Lower leg skin (tissue), 4 donors: ENCODE measurements around the gene CD33. TPM values are rescaled to one million over a fixed set of nuclear protein-coding genes. Genes with fewer than 3 reads are reported as not detected.

ENCODE experiments used
- DNase-seq, 2 donors: peaks; one replicate each; pipeline ENCODE4 v3.0.0-alpha.2; 2019; ENCODE audit warnings: low spot score in 2 of 2
- H3K4me3 ChIP-seq: fragments of 200-600 bp; sonication (generic); 2 replicates; pipeline ENCODE4 v1.5.1; 2017; ENCODE audit warnings: mild to moderate bottlenecking, low read depth; ENCODE audit not compliant: poor library complexity, severe bottlenecking
- POLR2A ChIP-seq, 2 donors: fragments of 450-650 bp; IDR thresholded peaks; one replicate each; pipeline ENCODE4 v1.6.1; 2016 to 2017; ENCODE audit warnings: antibody characterized with exemption in 2 of 2, mild to moderate bottlenecking in 1 of 2, moderate library complexity in 1 of 2
- WGBS, 2 donors: methylation state at CpG; one replicate each; pipeline ENCODE4 v1.1.5; 2018; 5-methylcytosine and 5-hydroxymethylcytosine counted together
- intact Hi-C: fragments of 100-400 bp; cut with DNase I; formaldehyde crosslinking; loops from one replicate; pipeline ENCODE4 v1.15.0; 2023; ENCODE audit warnings: low total_unique reads
- total RNA-seq, 4 donors: library from RNA; depleted of rRNA; stranded (reverse); fragments of >200 nt; gene quantifications; one replicate each; pipeline ENCODE4 v1.1.0, GENCODE V29; 2016
- TF ChIP-seq, protein P1 (sequence below), 3 donors: fragments of 450-650 bp; IDR thresholded peaks; one replicate each; pipeline ENCODE4 v1.5.1; 2016; ENCODE audit warnings: antibody characterized with exemption in 3 of 3, mild to moderate bottlenecking in 3 of 3, moderate library complexity in 2 of 3

The CD33 gene
- total RNA-seq, 4 donors from 2014 or later: 1.4 to 2.5 (median 2.1) TPM

DNA sequence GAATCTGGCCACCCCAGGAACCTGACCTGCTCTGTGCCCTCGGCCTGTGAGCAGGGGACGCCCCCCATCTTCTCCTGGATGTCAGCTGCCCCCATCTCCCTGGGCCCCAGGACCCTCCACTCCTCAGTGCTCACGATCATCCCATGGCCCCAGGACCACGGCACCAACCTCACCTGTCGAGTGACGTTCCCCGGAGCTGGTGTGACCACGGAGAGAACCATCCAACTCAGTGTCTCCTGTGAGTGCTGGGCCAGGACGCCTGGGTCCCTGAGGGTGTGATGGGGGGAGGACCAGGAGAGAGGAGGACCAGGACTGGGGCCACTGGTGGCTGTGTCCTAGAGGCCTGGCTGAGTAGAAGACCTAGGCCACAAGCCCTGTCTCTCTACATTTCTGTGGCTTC, 13.0 kb upstream of the CD33 start:
- no peak for DNase-seq
- H3K4me3 ChIP-seq: no peak overlapping the region
- WGBS, 2 donors: 90% methylated on average over 9 of the region's 9 CpGs
- no peak for TF ChIP-seq POLR2A (IDR thresholded peaks at IDR 0.05)
- TF ChIP-seq, protein P1, sequence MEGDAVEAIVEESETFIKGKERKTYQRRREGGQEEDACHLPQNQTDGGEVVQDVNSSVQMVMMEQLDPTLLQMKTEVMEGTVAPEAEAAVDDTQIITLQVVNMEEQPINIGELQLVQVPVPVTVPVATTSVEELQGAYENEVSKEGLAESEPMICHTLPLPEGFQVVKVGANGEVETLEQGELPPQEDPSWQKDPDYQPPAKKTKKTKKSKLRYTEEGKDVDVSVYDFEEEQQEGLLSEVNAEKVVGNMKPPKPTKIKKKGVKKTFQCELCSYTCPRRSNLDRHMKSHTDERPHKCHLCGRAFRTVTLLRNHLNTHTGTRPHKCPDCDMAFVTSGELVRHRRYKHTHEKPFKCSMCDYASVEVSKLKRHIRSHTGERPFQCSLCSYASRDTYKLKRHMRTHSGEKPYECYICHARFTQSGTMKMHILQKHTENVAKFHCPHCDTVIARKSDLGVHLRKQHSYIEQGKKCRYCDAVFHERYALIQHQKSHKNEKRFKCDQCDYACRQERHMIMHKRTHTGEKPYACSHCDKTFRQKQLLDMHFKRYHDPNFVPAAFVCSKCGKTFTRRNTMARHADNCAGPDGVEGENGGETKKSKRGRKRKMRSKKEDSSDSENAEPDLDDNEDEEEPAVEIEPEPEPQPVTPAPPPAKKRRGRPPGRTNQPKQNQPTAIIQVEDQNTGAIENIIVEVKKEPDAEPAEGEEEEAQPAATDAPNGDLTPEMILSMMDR (IDR thresholded peaks at IDR 0.05): no peak
- intact Hi-C loops: no loop called here

DNA sequence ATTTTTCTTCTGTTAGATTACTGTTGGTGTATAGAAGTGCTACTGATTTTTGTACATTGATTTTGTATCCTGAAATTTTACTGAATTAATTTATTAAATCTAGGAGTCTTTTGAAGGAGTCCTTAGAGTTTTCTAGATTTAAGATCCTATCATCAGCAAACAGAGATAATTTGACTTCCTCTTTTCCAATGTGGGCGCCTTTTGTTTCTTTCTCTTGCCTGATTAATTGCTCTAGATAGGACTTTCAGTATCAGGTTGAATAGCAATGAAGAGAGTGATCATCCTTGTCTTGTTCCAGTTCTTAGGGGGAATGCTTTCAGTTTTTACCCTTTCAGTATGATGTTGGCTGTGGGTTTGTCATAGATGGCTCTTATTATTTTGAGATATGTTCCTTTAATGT, 5.6 kb upstream of the CD33 start:
- TF ChIP-seq POLR2A (IDR thresholded peaks at IDR 0.05): no peak
- TF ChIP-seq, protein P1 (IDR thresholded peaks at IDR 0.05): no peak
- intact Hi-C loops: no loop called here
- WGBS, 2 donors: 68 to 85% methylated on average over 1 of the region's 1 CpG
- no peak overlapping the region for H3K4me3 ChIP-seq
- DNase-seq: no peak

DNA sequence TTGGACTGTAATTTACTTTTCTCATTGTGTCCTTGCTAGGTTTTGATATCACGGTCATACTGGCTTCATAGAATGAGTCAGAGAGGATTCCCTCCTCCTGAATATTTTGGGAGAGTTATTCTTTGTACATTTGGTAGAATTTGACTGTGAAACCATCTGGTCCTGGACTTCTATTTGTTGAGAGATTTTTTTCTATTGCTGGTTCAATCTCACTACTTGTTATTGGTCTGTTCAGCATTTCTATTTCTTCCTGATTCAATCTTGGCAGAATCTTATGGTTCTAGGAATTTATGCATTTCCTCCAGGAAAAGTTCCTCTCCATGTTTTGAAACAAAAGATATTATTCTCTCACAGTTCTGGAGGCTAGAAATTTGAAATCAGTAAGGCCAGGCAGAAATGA, 4.9 kb upstream of the CD33 start:
- 74 to 85% methylated on average over 1 of the region's 1 CpG for WGBS, 2 donors
- no peak overlapping the region for H3K4me3 ChIP-seq
- DNase-seq: no peak
- TF ChIP-seq, protein P1 (IDR thresholded peaks at IDR 0.05): no peak
- no peak for TF ChIP-seq POLR2A (IDR thresholded peaks at IDR 0.05)
- intact Hi-C loops: no loop called here

DNA sequence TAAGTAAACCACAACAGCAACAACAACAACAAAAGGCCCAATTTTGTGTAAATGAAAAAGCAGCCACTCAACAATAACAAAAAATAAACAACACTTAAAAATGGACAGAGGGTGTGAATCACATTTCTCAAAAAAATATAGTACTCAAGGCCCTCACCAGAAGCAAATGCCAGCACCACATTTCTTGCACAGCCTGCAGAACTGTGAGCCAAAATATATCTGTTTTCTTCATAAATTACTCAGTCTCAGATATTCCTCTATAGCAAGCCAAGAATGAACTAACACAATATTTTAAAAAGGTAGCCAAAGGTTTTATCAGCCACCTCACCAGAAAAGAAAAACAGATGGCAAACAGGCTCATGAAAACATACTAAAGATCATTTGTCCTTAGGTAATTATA, 3.9 kb upstream of the CD33 start:
- TF ChIP-seq, protein P1 (IDR thresholded peaks at IDR 0.05): no peak
- TF ChIP-seq POLR2A (IDR thresholded peaks at IDR 0.05): no peak
- intact Hi-C loops: no loop called here
- DNase-seq: no peak
- H3K4me3 ChIP-seq: no peak overlapping the region

DNA sequence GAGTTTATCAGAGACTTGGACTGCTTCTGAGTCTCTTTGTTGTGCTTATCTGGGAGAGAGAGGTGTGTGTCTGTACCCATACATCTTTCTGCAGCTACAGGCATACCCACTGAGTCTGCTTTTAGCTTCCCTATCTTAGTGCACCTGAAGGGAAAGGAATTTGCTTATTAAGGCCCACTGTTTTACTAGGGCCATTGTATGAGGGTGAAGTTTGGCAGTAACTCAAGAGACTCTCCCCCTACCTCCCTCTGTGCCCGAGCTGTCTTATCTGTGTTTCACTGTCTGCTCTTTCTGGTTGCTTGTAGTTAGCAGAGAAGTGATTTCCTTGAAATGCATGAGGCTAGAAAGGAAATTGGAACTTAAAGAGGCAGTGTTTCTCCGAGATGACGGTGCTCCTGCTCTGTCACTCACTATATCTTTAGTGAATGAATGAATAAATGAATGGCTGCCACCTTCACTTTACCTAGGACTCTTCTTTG, 678 bp upstream of the CD33 start:
- WGBS, 2 donors: 63 to 68% methylated on average over 3 of the region's 3 CpGs
- intact Hi-C loops: no loop called here
- TF ChIP-seq, protein P1 (IDR thresholded peaks at IDR 0.05): no peak
- TF ChIP-seq POLR2A (IDR thresholded peaks at IDR 0.05): no peak
- no peak overlapping the region for H3K4me3 ChIP-seq
- DNase-seq: no peak

DNA sequence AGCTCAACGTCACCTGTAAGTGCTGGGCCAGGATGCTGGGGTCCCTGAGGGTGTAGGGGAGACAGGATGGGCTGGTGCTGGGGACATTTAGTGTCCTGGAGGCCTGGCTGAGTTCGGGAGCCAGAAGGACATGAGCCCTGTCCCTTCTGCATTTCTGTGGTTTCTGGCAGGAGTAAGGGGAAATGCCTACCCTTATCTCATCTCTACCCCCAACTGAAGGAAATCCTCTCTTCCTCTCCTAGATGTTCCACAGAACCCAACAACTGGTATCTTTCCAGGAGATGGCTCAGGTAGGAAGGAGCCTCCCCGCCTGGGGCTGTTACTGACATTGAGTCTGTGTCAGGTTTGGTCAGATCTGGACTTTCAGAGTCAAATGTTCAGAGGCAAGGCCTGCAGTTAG, 1.2 kb downstream of the CD33 start:
- intact Hi-C loops: no loop called here
- no peak overlapping the region for H3K4me3 ChIP-seq
- TF ChIP-seq, protein P1 (IDR thresholded peaks at IDR 0.05): no peak
- no peak for TF ChIP-seq POLR2A (IDR thresholded peaks at IDR 0.05)
- WGBS, 2 donors: 45 to 62% methylated on average over 3 of the region's 3 CpGs
- no peak for DNase-seq
